Fibroblast of upper back skin (primary cell): ENCODE results near the gene TBX19.
"Not testable (repeated sequence)": the region's sequence is repeated elsewhere in the genome, so short reads cannot be mapped to it uniquely, and the experiment has no call there.

ENCODE experiments used
- DNase-seq: peaks from one replicate; pipeline ENCODE4 v3.0.0-alpha.2; 2013

Gene TBX19

DNA sequence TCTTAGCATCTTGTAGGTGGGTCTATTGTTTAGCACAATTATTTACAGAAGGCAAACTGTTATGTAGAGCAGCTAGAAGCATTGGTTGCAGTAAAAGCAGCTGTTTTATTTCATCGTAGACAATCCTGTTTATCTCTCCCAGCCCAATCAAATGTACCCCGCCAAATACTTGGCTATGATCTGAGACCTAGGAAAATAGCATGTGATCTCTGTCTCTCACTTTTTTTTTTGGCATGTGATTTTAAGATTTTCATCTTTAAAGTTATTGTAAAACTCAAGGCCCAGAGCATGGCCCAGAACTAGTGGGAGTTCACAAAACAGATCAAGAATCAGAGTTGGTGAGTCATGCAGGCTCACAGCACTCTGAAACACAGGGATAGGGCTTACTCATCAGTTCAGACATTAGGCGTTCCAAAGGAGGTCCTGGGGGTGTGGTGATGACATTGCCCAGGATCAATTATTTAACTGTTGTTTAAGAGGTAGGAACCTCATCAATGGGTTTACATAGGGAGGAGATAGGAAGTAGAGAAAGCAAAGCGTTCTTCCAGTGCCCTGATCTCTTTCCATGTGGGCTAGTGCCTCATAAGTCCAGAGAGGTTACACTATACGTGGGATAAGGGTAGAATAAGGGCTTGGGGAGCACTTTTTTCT is 40.2 kb downstream of the TBX19 start:
- DNase-seq, result peak; percentile 90

DNA sequence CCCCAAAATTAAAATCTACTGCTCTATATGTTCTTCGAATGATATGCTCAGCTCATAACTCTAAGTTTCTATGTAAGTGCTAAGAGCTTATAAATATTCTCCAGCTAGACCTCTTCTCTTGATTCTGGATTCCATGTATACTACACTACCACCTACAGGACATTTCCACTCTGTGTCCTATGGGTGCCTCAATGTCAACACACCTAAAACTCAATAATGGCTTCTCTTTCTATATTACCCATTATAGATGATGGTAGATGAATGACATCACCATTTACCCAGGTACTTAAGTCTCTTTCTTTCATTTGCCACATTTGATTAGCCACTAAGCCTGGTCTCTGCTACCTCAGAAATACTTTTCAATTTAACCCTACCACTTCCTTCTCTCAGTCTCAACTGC is 41.3 kb downstream of the TBX19 start:
- DNase-seq, result peak; percentile 42

DNA sequence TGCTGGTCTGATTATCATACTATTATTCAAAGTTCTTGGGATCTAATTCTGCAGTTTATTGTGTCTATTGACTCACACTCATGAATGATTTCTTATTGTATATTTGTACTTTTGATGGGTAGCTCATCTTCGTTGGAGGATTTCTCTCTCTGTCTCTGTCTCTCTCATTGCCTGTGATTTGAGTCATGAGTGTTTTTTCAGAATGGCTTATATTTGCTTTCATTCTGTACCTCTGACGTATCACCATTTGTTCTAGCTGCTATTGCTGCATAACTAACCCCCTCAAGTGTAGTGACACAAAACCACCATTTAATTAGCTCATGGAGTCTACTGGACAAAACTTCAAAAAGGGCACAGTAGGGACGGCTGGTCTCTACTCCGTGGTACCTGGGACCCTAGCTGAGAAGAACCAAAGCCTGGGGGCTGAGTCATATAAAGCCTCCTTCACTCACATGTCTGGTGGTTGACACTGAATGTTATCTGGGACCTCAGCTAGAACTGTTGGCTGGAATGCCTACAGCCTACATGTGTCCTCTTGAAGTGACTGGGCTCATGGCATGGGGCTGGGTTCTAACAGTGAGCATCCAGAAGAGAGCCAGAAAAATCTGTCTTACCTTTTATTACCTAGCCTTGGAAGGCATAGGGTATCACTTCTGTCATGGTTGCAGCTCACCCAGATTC is 44.2 kb downstream of the TBX19 start:
- DNase-seq, result no peak

DNA sequence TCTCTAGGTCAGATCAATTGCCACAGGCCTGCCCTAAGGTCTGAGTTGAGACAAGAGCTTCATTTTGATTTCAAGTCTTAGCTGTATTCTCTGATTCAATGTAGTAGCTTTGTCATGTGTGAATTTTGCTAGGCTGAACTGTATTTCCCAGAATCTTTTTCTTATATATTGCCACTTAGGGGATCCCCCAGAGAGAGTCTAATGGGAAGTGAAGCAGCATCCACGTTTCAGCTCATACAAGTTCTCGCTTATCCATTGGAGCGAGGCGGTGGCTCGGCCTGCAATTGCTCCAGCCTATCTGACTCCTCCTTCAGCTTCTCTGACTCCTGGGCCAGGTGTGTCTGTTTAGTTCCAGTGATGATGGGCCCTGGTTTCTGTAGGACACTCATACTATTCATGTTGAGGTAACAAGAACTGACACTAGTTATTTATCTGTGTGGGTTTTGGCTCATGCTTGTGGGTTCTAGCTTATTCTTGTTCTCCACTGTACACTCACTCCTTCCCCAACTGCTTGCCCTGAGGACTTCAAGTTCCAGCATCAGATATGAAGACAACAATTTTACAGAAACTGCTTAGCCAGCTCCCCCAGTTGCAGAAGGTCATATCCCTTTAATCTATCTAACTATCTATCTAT is 48.2 kb downstream of the TBX19 start:
- DNase-seq, result no peak

DNA sequence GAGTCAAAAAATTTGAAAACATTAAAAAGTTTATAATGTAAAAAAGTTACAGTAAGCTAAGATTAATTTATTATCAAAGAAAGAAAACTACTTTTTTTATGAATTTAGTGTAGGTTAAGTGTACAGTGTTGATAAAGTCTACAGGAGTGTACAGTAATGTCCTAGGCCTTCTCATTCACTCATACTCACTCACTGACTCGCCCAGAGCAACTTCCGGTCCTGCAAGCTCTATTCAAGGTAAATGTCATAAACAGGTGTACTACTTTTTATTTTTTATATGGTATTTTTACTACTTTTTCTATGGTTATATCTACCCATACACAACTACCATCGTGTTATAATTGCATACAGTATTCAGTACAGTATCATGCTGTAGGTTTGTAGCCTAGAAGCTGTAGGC is 49.6 kb downstream of the TBX19 start:
- no peak for DNase-seq

DNA sequence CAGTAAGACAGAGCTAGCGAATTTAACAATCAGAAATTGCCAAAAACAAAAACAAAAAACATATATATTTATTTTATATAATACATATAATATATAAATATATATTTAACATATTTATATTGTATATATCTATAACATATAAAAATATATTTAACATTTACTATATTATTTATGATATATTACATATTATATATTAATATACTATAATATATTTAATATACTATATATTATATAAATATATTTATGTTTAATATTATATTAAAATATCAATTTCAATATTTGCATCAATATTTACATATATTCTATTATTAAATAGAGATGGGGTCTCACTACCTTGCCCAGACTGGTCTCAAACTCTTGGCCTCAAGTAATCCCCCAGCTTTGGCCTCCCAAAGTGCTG is 50.9 kb downstream of the TBX19 start:
- no peak for DNase-seq

DNA sequence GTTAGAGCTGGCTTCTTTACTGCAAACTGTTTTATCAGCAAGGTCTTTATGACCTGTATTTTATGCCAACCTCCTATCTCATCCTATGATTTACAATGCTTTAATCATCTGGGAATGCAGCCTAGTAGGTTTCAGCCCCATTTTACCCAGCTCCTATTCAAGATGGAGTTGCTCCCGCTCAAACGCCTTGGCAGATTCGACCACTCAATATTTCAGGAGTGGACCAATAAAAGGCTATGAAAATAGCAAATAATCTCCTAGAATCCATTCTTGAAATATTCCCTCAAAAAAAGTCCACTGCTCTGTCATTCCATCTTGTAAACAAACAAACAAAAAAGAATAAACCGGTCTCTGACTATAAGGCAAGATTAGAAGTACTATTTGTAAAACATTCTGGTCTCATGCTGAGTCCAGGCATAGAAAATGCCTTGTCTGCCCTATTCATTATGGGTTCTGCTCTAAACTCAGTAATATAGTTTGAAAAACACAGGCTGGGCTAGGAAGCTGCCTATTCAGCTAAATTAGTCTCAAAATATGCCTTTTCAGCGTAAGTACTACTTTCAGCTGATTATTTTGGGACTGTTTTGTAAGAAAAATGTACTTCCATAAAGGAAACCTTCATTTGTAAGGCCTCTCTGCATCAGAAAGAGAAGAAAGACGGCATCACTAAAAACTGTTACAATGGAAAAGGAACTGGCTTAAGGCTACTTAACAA is 53.0 kb downstream of the TBX19 start:
- no peak for DNase-seq

DNA sequence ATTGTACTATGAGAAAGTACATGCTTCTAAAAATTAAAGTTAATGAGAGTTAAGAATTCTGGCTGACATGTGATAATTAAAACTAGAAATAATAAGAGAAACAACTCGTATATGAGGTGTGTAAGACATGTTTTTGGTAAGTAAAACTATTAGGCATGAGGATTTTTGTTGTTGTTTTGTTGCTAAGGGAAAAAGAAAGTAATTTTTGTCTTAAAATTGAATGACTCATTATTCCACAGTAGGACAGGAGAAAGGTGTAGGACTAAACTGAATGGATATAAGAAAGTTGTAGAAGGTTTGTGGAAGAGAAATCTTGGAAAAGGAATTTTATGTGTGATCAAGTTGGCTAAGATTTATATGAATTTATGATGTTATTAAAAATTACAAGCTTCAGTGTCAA is 54.8 kb downstream of the TBX19 start:
- no peak for DNase-seq

DNA sequence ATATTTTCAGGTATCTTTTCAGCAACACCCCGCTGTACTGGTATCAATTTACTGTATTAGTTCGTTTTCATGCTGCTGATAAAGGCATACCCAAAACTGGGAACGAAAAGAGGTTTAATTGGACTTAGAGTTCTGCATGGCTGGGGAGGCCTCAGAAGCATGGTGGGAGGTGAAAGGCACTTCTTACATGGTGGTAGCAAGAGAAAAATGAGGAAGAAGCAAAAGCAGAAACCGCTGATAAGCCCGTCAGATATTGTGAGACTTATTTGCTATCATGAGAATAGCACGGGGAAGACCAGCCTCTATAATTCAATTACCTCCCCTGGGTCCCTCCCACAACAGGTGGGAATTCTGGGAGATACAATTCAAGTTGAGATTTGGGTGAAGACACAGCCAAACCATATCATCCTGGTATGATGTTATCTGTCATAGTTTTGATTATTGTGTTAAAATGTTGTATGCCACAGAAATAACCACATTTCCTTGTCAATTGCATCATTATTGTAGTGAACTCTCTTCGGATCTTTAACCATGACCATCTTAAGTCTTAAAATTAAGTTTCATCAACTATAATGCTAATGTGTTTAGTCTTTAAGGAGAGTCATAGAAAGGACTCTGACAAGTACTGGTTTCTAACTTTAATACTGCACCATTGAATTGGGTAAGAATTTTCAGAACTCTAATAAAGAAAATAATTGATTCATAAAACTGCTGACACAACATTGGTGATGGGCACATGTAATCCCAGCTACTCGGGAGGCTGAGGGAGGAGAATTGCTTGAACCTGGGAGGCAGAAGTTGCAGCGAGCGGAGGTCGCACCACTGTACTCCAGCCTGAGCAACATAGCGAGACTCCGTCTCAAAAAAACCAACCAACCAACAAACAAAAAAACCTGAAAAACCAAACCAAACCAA is 58.2 kb downstream of the TBX19 start:
- no peak for DNase-seq

DNA sequence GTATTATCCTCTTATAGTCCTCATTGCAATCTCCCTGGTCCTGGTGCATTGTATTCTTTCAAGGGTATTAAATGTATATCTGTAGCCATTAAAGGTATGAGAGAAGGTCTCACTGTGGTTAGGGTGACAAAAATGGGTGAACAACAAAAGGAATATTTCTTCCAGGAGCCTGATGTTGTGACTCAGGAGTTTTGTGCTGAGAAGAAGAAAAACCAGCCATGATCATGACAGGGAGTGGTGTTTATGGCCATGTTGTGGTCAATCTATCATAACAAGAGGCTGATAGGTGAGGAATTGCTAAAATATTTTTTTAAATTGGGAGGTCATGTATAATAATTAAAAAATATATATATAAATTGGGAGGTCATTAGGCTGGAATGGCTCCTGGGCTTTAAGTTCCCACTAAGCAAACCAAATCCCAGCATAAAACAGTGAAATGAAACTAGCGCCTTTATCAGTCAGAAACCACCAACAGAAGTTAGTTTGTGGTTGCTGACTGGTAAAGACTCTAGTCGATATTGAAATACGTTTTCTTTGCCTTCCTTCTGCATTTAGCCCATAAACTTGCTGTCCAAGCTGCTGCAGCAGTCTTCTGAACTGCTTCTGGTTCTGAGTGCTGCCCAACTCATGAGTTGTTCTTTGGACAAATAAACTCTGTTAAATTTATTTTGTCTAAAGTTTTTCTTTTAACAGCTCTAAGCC is 60.3 kb downstream of the TBX19 start:
- DNase-seq, result no peak

DNA sequence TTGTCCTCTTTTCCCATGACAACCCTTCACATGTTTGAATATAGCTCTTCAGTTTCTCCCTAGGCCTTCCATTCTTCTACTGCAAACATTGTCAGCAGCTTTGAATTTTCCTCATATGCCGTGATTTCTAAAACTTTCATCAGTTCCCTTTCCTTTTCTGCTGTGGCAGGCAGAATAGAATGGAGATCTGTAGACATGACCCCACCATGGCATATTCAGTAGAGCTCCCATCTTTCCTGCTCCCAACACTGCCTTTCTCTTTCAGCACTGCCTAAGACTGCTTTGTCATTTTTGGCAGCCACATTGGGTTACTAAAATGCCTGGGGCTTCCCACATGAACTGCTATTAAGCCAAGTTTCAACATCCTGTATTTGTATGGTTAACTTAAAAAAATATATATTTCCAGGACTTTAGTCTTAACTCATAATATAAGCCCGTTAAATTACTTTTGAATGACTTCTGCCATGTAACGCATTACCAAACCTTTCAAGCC is 60.9 kb downstream of the TBX19 start:
- DNase-seq, result peak; percentile 56

DNA sequence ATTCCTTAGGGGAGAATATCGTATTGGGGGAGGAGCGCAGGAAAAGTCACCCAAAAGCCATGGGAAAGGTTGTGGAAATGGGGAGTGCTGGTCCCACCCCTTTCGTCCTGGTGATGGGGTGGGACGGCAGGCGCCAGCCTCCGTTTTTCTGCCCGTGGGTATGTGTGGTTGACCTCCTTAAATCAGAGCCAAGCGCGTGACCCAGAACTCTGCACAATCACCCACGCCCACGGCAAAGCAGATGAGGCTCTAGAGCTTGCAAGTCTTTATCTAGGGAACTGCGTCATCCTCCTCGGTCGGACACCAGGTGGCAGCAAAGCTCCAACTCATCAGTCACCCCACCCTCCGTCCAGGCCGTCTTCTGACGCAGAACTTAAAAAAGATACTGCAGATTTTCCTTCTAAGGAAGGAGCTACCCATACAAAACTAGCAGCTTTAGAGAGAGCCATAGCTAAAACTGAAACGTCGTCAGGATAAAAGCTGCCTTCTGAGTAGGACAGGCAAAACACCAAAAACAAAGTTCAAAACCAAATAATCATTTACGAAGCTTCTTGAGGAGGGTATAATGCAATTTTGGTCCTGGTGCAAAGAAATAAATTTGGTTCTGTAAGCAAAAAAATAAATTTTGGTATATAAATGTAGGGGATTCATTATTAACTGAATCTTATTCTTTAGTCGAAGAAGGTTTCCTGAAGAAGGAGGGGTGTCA is 62.0 kb downstream of the TBX19 start:
- DNase-seq, result peak; percentile 81

DNA sequence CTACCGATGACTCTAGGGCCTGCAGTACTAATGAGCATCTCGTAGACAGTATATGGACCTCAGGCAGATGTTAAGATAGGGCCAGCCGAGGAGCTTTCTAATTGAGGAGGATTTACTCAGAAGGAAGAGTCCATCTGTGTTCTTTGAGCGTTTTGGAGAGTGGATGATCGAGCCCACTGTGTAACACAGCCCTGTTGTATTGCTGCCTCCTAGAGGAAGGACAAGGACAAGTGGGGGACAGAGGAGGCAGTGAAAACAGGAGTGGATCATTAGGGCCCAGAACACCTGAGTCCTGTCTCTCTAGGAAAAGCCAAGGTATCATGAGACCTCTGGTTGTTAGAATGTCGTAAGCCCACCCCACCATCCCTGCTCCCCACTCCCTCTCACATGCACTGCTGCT is 62.9 kb downstream of the TBX19 start:
- no peak for DNase-seq

DNA sequence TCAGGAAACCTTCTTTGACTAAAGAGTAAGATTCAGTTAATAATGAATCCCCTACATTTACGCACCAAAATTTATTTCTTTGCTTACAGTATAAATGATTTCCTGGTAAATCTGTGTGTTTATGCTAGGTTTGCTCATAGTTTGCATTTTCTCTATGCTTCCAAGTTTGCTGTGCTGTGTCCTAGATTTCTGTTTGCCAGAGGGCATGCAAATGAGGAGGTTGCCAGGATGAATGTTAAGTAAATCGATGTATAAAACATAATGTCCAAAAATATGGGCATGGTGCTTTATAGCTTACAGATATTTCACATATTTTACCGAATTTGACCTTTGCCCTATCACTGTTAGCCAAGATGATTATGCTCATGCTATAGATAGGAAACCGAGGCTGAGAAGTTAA is 63.8 kb downstream of the TBX19 start:
- no peak for DNase-seq

DNA sequence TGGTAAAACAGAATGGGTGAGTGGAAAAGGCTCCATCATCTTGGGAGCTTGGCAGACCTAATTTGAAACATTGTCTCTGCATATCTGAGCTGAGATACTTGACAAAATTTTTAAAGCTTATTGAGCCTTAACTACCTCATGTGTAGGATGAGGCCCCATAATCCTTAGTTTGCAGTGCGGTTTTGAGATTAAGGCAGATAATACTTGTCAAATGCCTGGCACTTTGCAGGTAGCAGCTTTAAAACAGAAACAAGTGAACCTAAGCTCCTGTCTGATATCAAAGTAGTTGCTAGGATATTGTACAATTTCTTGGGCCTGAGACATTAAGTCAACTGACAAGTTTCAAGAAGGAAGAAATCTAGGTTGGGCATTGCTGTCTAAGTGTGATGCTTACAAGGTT is 65.3 kb downstream of the TBX19 start:
- DNase-seq, result no peak

DNA sequence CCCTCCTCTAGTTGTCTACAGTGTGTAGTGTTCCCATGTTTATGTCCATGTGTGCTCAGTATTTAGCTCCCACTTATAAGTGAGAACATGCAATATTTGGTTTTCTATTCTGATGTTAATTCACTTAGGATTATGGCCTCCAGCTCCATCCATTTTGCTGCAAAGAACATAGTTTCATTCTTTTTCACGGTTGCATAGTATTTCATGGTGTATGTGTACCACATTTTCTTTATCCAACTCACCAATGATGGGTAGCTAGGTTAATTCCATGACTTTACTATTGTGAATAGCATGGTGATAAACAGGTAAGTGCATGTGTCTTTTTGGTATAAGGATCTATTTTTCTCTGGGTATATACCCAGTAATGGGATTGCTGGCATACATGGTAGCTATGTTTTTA is 67.0 kb downstream of the TBX19 start:
- no peak for DNase-seq

DNA sequence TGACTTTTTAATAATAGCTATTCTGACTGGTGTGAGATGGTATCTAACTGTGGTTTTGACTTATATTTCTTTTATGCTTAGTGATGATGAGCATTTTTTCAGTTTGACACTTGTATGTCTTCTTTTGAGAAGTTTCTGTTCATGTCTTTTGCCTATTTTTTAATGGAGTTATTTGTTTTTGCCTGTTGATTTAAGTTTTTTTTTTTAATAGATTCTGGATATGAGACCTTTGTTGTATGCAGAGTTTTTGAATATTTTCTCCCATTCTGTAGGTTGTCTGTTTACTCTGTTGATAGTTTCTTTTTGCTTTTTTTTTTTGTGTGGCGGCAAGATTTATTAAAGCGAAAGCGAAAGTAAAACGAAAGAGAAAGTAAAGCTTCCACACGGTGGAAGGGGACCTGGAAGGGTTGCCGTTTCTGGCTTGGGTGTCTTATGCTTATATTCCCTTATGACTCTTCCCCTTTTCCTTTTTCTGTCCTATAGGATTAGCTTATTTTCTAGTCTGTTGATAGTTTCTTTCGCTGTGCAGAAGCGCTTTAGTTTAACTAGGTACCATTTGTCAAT is 67.6 kb downstream of the TBX19 start:
- no peak for DNase-seq

DNA sequence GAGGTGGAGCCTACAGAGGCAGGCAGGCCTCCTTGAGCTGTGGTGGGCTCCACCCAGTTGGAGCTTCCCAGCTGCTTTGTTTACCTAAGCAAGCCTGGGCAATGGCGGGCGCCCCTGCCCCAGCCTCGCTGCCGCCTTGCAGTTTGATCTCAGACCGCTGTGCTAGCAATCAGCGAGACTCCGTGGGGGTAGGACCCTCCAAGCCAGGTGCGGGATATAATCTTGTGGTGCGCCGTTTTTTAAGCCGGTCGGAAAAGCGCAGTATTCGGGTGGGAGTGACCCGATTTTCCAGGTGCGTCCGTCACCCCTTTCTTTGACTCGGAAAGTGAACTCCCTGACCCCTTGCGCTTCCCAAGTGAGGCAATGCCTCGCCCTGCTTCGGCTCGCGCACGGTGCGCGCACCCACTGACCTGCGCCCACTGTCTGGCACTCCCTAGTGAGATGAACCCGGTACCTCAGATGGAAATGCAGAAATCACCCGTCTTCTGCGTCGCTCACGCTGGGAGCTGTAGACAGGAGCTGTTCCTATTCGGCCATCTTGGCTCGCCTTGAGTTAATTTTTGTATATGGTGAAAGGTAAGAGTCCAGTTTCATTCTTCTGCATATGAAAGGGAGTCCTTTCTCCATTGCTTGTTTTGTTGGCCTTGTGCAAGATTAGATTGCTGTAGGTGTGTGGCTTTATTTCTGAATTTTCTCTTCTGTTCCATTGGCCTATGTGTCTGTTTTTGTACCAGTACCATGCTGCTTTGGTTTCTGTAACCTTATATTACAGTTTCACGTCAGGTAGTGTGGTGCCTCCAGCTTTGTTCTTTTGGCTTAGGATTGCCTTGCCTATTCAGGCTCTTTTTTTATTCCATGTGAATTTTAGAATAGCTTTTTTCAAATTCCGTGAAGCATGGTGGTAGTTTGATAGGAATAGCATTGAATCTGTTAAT is 73.9 kb downstream of the TBX19 start:
- not testable (repeated sequence) for DNase-seq

DNA sequence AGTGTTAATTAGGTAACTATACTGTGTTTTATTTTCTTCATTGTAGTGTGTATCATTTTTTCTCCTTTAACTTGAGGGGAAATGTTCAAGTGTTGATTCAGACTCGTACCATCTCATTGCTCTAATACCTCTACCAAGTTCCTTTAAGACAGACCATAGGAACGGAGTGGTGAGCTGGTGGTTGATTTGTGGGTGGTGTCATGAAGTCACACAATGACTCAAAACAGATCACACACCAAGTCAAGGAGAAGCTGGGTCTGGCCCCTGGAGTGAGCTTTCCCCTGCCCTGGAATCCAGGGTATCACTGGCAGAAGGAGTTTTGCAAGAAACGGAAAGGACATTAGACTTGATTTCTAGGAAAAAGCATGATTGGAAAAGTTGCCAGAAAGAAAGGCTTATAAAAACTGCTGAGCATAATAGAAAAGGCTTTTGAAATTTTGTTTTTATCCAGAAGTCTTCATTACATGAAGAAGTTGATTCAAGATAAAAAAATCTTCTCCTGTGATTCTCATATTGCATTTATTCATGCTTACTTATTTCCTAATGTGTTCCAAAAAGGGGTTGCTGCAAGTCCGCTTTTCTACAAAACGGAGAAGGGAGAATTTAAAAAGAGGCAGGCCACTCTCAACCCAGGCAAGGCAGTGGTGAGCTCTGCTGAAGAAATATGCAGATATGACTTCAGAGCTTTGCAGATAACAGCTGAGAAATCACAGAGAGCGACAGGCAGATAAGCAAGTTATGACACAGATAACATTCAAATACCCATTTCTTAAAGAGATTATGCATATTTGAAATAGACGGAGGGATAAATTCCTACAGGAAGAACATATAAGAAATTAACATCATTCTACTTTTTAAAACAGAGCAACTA is 79.7 kb downstream of the TBX19 start:
- no peak for DNase-seq
